Ammon's horn (tissue), 1 donor: Measurements from ENCODE around the gene NHSL2.
"Not testable (repeated sequence)": the region's sequence is repeated elsewhere in the genome, so short reads cannot be mapped to it uniquely, and the experiment has no call there.

Experiments
- DNase-seq: peaks from one replicate; pipeline ENCODE4 v3.0.0-alpha.2; 2016; ENCODE audit warnings: low spot score

Gene NHSL2

GRCh38 chrX:71923516-71923915 is 12.9 kb downstream of the NHSL2 start:
- DNase-seq = no peak

GRCh38 chrX:71927040-71927439 is 16.4 kb downstream of the NHSL2 start:
- no peak for DNase-seq

- DNase-seq = no peak
Observed at GRCh38 chrX:71928856-71929255, 18.2 kb downstream of the NHSL2 start.

GRCh38 chrX:71930298-71930697 is 19.7 kb downstream of the NHSL2 start:
- no peak for DNase-seq

- peak; percentile 50 for DNase-seq
Observed at GRCh38 chrX:71935476-71935875, 24.8 kb downstream of the NHSL2 start.

- no peak for DNase-seq
Observed at GRCh38 chrX:71936632-71937031, 26.0 kb downstream of the NHSL2 start.

GRCh38 chrX:71938371-71938770 is 27.7 kb downstream of the NHSL2 start:
- peak; percentile 3 for DNase-seq

- DNase-seq = no peak
Observed at GRCh38 chrX:71941145-71941544, 30.5 kb downstream of the NHSL2 start.

GRCh38 chrX:71941776-71942175 is 31.1 kb downstream of the NHSL2 start:
- peak; percentile 44 for DNase-seq

GRCh38 chrX:71944369-71944768 is 33.7 kb downstream of the NHSL2 start:
- DNase-seq = no peak

GRCh38 chrX:71945237-71945805 is 34.7 kb downstream of the NHSL2 start:
- DNase-seq = no peak

GRCh38 chrX:71949363-71949762 is 38.7 kb downstream of the NHSL2 start:
- DNase-seq = no peak

- peak; percentile 9 for DNase-seq
Observed at GRCh38 chrX:71949844-71950445, 39.3 kb downstream of the NHSL2 start.

- no peak for DNase-seq
Observed at GRCh38 chrX:71953391-71953790, 42.7 kb downstream of the NHSL2 start.

- DNase-seq = no peak
Observed at GRCh38 chrX:71953946-71954345, 43.3 kb downstream of the NHSL2 start.

GRCh38 chrX:71954458-71954857 is 43.8 kb downstream of the NHSL2 start:
- no peak for DNase-seq

GRCh38 chrX:71955530-71956120 is 45.0 kb downstream of the NHSL2 start:
- DNase-seq = no peak

- DNase-seq = no peak
Observed at GRCh38 chrX:71958281-71958675, 47.6 kb downstream of the NHSL2 start.

- DNase-seq = not testable (repeated sequence)
Observed at GRCh38 chrX:71964184-71964583, 53.5 kb downstream of the NHSL2 start.

GRCh38 chrX:71974916-71975315 is 64.3 kb downstream of the NHSL2 start:
- DNase-seq = no peak

GRCh38 chrX:71976753-71977152 is 66.1 kb downstream of the NHSL2 start:
- no peak for DNase-seq

GRCh38 chrX:71978164-71978563 is 67.5 kb downstream of the NHSL2 start:
- DNase-seq = no peak

- DNase-seq = no peak
Observed at GRCh38 chrX:71989768-71990426, 79.3 kb downstream of the NHSL2 start.
